ENCODE measurements around the gene ROBO1. TPM values are rescaled to one million over a fixed set of nuclear protein-coding genes. Genes with fewer than 3 reads are reported as not detected.

Gene ROBO1
- total and polyA plus RNA-seq, 2 of the 8 experiments (the other 6 are each of a cell fraction or from before 2014, with no cell fraction given): 51.4 to 91.0 TPM

DNA sequence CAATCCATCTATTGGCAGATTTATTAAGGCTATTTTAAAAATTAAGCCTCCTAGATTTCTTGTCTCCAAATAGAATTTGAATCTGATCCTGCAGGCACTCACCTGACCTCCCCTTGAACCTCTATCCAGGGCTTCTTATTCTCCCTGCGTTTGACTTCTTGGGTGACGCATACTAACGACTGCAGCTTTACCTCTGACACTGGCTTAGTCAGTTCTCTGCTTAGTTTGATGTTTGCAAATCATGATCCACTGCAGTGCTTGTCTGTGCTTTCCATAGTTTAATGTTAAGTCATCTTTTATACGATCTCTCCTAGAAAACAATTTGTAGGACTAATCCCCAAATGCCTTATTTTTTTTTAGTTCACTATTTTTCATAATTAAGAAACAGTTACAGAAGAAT lies 233.1 kb downstream of the ROBO1 start:
- H2AFZ ChIP-seq (ENCODE audit: low read length): no peak overlapping the region
- no peak overlapping the region for H2BK120ac ChIP-seq (replicated peaks; ENCODE audit: low read depth, low read length)
- no peak overlapping the region for H2BK20ac ChIP-seq (ENCODE audit: low read length)
- H3K4ac ChIP-seq (replicated peaks; ENCODE audit: insufficient read length, low read depth, low read length): no peak overlapping the region
- no peak overlapping the region for H3K27ac ChIP-seq (ENCODE audit: low read depth, low read length)
- no peaks in the 10 kb centered on the region for H3K36me3 ChIP-seq (ENCODE audit: control insufficient read depth in 2 of 4, insufficient read depth in 4 of 4, low read length in 3 of 4)
- WGBS, 2 experiments (ENCODE audit: extremely low coverage in 1 of 2, insufficient coverage in 1 of 2, insufficient read length in 1 of 2, insufficient replicate concordance in 2 of 2, low coverage in 1 of 2, low lambda C conversion rate in 2 of 2, missing lambda C conversion rate in 1 of 2): 77% methylated on average over 4 of the region's 4 CpGs; no CpG with 5 or more reads in 1 of the 2 experiments
- no peak overlapping the region for H3K14ac ChIP-seq (ENCODE audit: insufficient read length)
- H3K23ac ChIP-seq (ENCODE audit: insufficient read length): no peak overlapping the region
- no peaks in the 10 kb centered on the region for H3K4me1 ChIP-seq (replicated peaks in 1 of 4; ENCODE audit: control insufficient read depth in 3 of 4, insufficient read depth in 4 of 4, low read length in 3 of 4)
- no peak overlapping the region for H3K9ac ChIP-seq (replicated peaks in 1 of 4; ENCODE audit: extremely low read depth in 1 of 4, low read depth in 3 of 4, low read length in 3 of 4)
- no peaks in the 10 kb centered on the region for H3K79me1 ChIP-seq (ENCODE audit: low read depth, low read length)
- no peak overlapping the region for H4K91ac ChIP-seq (replicated peaks; ENCODE audit: insufficient read length, low read length)
- H3K79me2 ChIP-seq (ENCODE audit: control insufficient read depth in 1 of 2, insufficient read depth in 2 of 2, low read length in 2 of 2): no peaks in the 10 kb centered on the region
- no peaks in the 10 kb centered on the region for H3K9me3 ChIP-seq (ENCODE audit: insufficient read depth in 2 of 2, low read depth in 1 of 2, low read length in 1 of 2)
- H3K4me3 ChIP-seq (ENCODE audit: extremely low read depth in 1 of 4, insufficient read depth in 2 of 4, low read depth in 3 of 4, low read length in 4 of 4): no peak overlapping the region
- no peak for DNase-seq (ENCODE audit: low read depth in 1 of 2, low spot score in 2 of 2)
- no peak overlapping the region for H2BK12ac ChIP-seq (ENCODE audit: low read depth, low read length)
- H4K20me1 ChIP-seq (replicated peaks in 1 of 2; ENCODE audit: control insufficient read depth in 1 of 2, insufficient read depth in 2 of 2, low read length in 2 of 2): no peaks in the 10 kb centered on the region
- H2BK15ac ChIP-seq (ENCODE audit: low read length): no peak overlapping the region
- CTCF ChIA-PET (ENCODE audit: partially characterized antibody): interaction anchor here (0.5 kb wide), 1 partner anchor 429 kb away, joined by 3 read pairs; no protein-coding TSS in a partner anchor
- no peak overlapping the region for H4K8ac ChIP-seq (ENCODE audit: extremely low read depth, insufficient read depth, low read length)
- no peak overlapping the region for H2BK5ac ChIP-seq (ENCODE audit: low read depth, low read length)
- no peak overlapping the region for H4K5ac ChIP-seq (ENCODE audit: insufficient read length, low read depth, low read length)
- H3K56ac ChIP-seq (replicated peaks; ENCODE audit: insufficient read length, low read depth, low read length): no peak overlapping the region
- H2AK5ac ChIP-seq (ENCODE audit: low read depth, low read length): no peak overlapping the region
- no peak overlapping the region for H3K18ac ChIP-seq (ENCODE audit: extremely low read depth, low read length)
- peak; percentile 52 for FAIRE-seq
- no peaks in the 10 kb centered on the region for H3K23me2 ChIP-seq (ENCODE audit: low read depth, low read length)
- POLR2A ChIA-PET (ENCODE audit: partially characterized antibody): no interaction called here
- H3K27me3 ChIP-seq (replicated peaks in 1 of 4; ENCODE audit: control insufficient read depth in 3 of 4, extremely low read depth in 1 of 4, insufficient read depth in 3 of 4, low read length in 3 of 4): no peaks in the 10 kb centered on the region
- H3K4me2 ChIP-seq (ENCODE audit: insufficient read depth in 1 of 2, low read depth in 2 of 2, low read length in 2 of 2): no peak overlapping the region
- TF ChIP-seq SP1 (IDR thresholded peaks at IDR 0.05; ENCODE audit: low read depth, low read length) (no peak), RNF2 (IDR thresholded peaks at IDR 0.05; ENCODE audit: borderline replicate concordance, low read depth, low read length, missing control alignments, poor library complexity, severe bottlenecking) (no peak), TBP (IDR thresholded peaks at IDR 0.05; ENCODE audit: low read depth, low read length) (no peak), BRCA1 (IDR thresholded peaks at IDR 0.05; ENCODE audit: low read depth, low read length) (no peak), CTBP2 (IDR thresholded peaks at IDR 0.05; ENCODE audit: borderline replicate concordance, insufficient read depth, insufficient read length, low read length) (no peak)
